ENCODE data around the gene ZBTB46. TPM values are rescaled to one million over a fixed set of nuclear protein-coding genes. Genes with fewer than 3 reads are reported as not detected.

The ZBTB46 gene
- polyA plus RNA-seq, 1 experiment, result 2.0 TPM

- no peak for DNase-seq (ENCODE audit: low read depth, low spot score)
- no peaks in the 10 kb centered on the region for H3K27me3 ChIP-seq (ENCODE audit: control insufficient read depth, insufficient read depth, low read length)
- no peak overlapping the region for H3K27ac ChIP-seq (ENCODE audit: low read depth, low read length)
- ChIA-PET POLR2A (interaction anchor here (2.0 kb wide), 1 partner anchor 34 kb away, joined by 8 read pairs; no protein-coding TSS in a partner anchor), CTCF (interaction anchor here (0.6 to 2.8 kb wide), 12 partner anchors 10 to 285 kb away, joined by 3 to 16 read pairs (median 6); partner anchors contain the start of genes PTK6 and TPD52L2)
- peaks cover 14% of the 10 kb centered on the region; the same call in 1 of the 2 replicates for H3K9me3 ChIP-seq (ENCODE audit: control insufficient read depth, insufficient read depth, low read length)
- no peak overlapping the region for H3K4me3 ChIP-seq (ENCODE audit: low read depth, low read length)
- TF ChIP-seq CTCF (IDR thresholded peaks at IDR 0.05; ENCODE audit: low read depth, low read length), result no peak
Observed at GRCh38 chr20:63774306-63774705, 56.8 kb downstream of the ZBTB46 start.

- ChIA-PET CTCF (interaction anchor here (0.7 to 2.8 kb wide), 5 partner anchors 11 to 236 kb away, joined by 5 to 16 read pairs (median 8); partner anchors contain the start of genes PTK6 and TPD52L2), POLR2A (interaction anchor here (0.6 to 2.0 kb wide), 2 partner anchors 33 to 122 kb away, joined by 3 to 8 read pairs; no protein-coding TSS in a partner anchor)
- TF ChIP-seq CTCF (IDR thresholded peaks at IDR 0.05; ENCODE audit: low read depth, low read length), result no peak
- no peak for DNase-seq (ENCODE audit: low read depth, low spot score)
- Histone ChIP-seq H3K4me3 (ENCODE audit: low read depth, low read length) (no peak overlapping the region), H3K9me3 (ENCODE audit: control insufficient read depth, insufficient read depth, low read length) (peaks cover 14% of the 10 kb centered on the region; the same call in 1 of the 2 replicates), H3K27me3 (ENCODE audit: control insufficient read depth, insufficient read depth, low read length) (no peaks in the 10 kb centered on the region), H3K27ac (ENCODE audit: low read depth, low read length) (no peak overlapping the region)
Observed at GRCh38 chr20:63773571-63774241, 57.4 kb downstream of the ZBTB46 start.

- no peaks in the 10 kb centered on the region for H3K27me3 ChIP-seq (ENCODE audit: control insufficient read depth, insufficient read depth, low read length)
- ChIA-PET CTCF (interaction anchor here (0.6 kb wide), 1 partner anchor 75 kb away, joined by 3 read pairs; no protein-coding TSS in a partner anchor), POLR2A (interaction anchor here (0.6 kb wide), 1 partner anchor 15 kb away, joined by 5 read pairs; no protein-coding TSS in a partner anchor)
- no peak overlapping the region for H3K4me3 ChIP-seq (ENCODE audit: low read depth, low read length)
- H3K27ac ChIP-seq (ENCODE audit: low read depth, low read length), result no peak overlapping the region
- TF ChIP-seq CTCF (IDR thresholded peaks at IDR 0.05; ENCODE audit: low read depth, low read length), result no peak
- DNase-seq (ENCODE audit: low read depth, low spot score), result no peak
- peaks cover 14% of the 10 kb centered on the region; the same call in 1 of the 2 replicates for H3K9me3 ChIP-seq (ENCODE audit: control insufficient read depth, insufficient read depth, low read length)
Observed at GRCh38 chr20:63772781-63773518, 58.1 kb downstream of the ZBTB46 start.

- peaks cover 14% of the 10 kb centered on the region; the same call in 1 of the 2 replicates for H3K9me3 ChIP-seq (ENCODE audit: control insufficient read depth, insufficient read depth, low read length)
- no peak overlapping the region for H3K27ac ChIP-seq (ENCODE audit: low read depth, low read length)
- DNase-seq (ENCODE audit: low read depth, low spot score), result no peak
- TF ChIP-seq CTCF (IDR thresholded peaks at IDR 0.05; ENCODE audit: low read depth, low read length), result no peak
- ChIA-PET CTCF (no interaction called here), POLR2A (no interaction called here)
- H3K4me3 ChIP-seq (ENCODE audit: low read depth, low read length), result no peak overlapping the region
- no peaks in the 10 kb centered on the region for H3K27me3 ChIP-seq (ENCODE audit: control insufficient read depth, insufficient read depth, low read length)
Observed at GRCh38 chr20:63771046-63771707, 59.9 kb downstream of the ZBTB46 start.
